GM21723 (cell line): ENCODE results near the gene XDH.

Source experiments
- ATAC-seq: cut with Tn5 transposase; IDR thresholded peaks from one replicate; pipeline ENCODE4 v1.9.1; 2021; ENCODE audit warnings: mild to moderate bottlenecking, moderate library complexity; ENCODE audit not compliant: unreplicated experiment

Gene XDH

GRCh38 chr2:31333046-31333445, 81.5 kb downstream of the XDH start:
- ATAC-seq: no peak

GRCh38 chr2:31332521-31332920, 82.0 kb downstream of the XDH start:
- no peak for ATAC-seq

GRCh38 chr2:31331156-31331555, 83.4 kb downstream of the XDH start:
- no peak for ATAC-seq

GRCh38 chr2:31329081-31329625, 85.4 kb downstream of the XDH start:
- no peak for ATAC-seq

- no peak for ATAC-seq
Observed at GRCh38 chr2:31328026-31328425, 86.5 kb downstream of the XDH start.

- ATAC-seq: no peak
Observed at GRCh38 chr2:31327505-31327904, 87.0 kb downstream of the XDH start.

GRCh38 chr2:31324016-31324633, 90.4 kb downstream of the XDH start:
- ATAC-seq: peak; percentile 81

- ATAC-seq: no peak
Observed at GRCh38 chr2:31322371-31322770, 92.2 kb downstream of the XDH start.

GRCh38 chr2:31319406-31320175, 95.0 kb downstream of the XDH start:
- ATAC-seq: peak; percentile 67

GRCh38 chr2:31318361-31319336, 95.9 kb downstream of the XDH start:
- ATAC-seq: peak; percentile 67

- ATAC-seq: no peak
Observed at GRCh38 chr2:31317396-31317795, 97.1 kb downstream of the XDH start.

- no peak for ATAC-seq
Observed at GRCh38 chr2:31314761-31315160, 99.8 kb downstream of the XDH start.

GRCh38 chr2:31312898-31313297, 101.6 kb downstream of the XDH start:
- ATAC-seq: no peak

GRCh38 chr2:31304816-31305215, 109.7 kb downstream of the XDH start:
- ATAC-seq: no peak

- no peak for ATAC-seq
Observed at GRCh38 chr2:31302940-31303563, 111.5 kb downstream of the XDH start.

GRCh38 chr2:31300309-31300708, 114.2 kb downstream of the XDH start:
- no peak for ATAC-seq

- ATAC-seq: no peak
Observed at GRCh38 chr2:31299547-31299946, 115.0 kb downstream of the XDH start.

GRCh38 chr2:31297751-31298150, 116.8 kb downstream of the XDH start:
- no peak for ATAC-seq

GRCh38 chr2:31296641-31297287, 117.8 kb downstream of the XDH start:
- no peak for ATAC-seq

- ATAC-seq: no peak
Observed at GRCh38 chr2:31294196-31294595, 120.3 kb downstream of the XDH start.
